Measurements from ENCODE around the gene PPIE.

- TF ChIP-seq CTCF (IDR thresholded peaks at IDR 0.05), result no peak
- no peak for TF ChIP-seq POLR2A (IDR thresholded peaks at IDR 0.05)
Observed at GRCh38 chr1:39690225-39690624, 48.5 kb upstream of the PPIE start.

Data from lower leg skin (tissue), 3 donors.